DND-41 (cell line): ENCODE measurements around the gene MAMSTR.

Experiments
- EZH2 ChIP-seq: IDR thresholded peaks from 3 replicates; pipeline ENCODE4 v1.6.1; 2012; ENCODE audit warnings: borderline replicate concordance, low read depth, mild to moderate bottlenecking, moderate library complexity, low read length, inconsistent platforms; ENCODE audit not compliant: severe bottlenecking
- TF ChIP-seq, protein P1 (sequence below): IDR thresholded peaks from 2 replicates; pipeline ENCODE4 v1.5.1; 2012; ENCODE audit warnings: borderline replicate concordance, low read length, moderate library complexity, mild to moderate bottlenecking; ENCODE audit not compliant: poor library complexity, severe bottlenecking; ENCODE audit errors: extremely low read depth

DNA sequence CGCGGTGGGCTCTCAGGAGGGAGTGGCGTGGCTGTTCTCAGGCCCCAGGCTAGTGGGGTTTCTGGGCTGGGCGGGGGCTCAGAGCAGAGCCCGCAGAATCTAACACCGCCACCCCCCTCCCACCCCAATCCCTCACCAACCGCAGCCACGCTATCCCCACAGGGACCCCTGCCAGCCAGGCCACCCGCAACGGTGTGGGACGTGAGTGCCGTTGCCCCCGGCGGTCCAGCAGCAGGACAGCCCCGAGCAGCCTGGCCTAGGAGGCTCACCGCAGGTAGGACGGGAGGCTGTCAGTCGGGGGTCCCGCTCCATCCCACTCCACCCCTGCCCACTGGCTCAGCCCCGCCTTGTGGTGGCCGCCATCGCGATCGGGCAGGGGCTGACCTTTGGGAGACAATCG is 46.5 kb downstream of the MAMSTR start, which contains the start of gene NTN5:
- TF ChIP-seq, protein P1, sequence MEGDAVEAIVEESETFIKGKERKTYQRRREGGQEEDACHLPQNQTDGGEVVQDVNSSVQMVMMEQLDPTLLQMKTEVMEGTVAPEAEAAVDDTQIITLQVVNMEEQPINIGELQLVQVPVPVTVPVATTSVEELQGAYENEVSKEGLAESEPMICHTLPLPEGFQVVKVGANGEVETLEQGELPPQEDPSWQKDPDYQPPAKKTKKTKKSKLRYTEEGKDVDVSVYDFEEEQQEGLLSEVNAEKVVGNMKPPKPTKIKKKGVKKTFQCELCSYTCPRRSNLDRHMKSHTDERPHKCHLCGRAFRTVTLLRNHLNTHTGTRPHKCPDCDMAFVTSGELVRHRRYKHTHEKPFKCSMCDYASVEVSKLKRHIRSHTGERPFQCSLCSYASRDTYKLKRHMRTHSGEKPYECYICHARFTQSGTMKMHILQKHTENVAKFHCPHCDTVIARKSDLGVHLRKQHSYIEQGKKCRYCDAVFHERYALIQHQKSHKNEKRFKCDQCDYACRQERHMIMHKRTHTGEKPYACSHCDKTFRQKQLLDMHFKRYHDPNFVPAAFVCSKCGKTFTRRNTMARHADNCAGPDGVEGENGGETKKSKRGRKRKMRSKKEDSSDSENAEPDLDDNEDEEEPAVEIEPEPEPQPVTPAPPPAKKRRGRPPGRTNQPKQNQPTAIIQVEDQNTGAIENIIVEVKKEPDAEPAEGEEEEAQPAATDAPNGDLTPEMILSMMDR, result no peak
- TF ChIP-seq EZH2, result no peak
